GM23338 (cell line): ENCODE measurements around the gene BLOC1S6. TPM values are rescaled to one million over a fixed set of nuclear protein-coding genes. Genes with fewer than 3 reads are reported as not detected.

Experiments
- ATAC-seq: fragments of 200-7000 bp; cut with Tn5 transposase; 3 replicates; pipeline ENCODE4 v1.9.1; 2020
- DNase-seq: peaks from one replicate; pipeline ENCODE4 v3.0.0-alpha.2; 2015; ENCODE audit warnings: low spot score
- H2AFZ ChIP-seq: fragments of 200-600 bp; sonication (generic); 2 replicates; pipeline ENCODE4 v1.8.0; 2016; ENCODE audit warnings: antibody characterized with exemption, mild to moderate bottlenecking, moderate library complexity
- H3F3A ChIP-seq: fragments of 200-600 bp; sonication (generic); replicated peaks from 2 replicates; pipeline ENCODE4 v1.8.0; 2017; ENCODE audit warnings: antibody characterized with exemption, mixed run types, low read depth
- H3K27ac ChIP-seq: fragments of 200-600 bp; sonication (generic); 2 replicates; pipeline ENCODE4 v1.6.1; 2016; ENCODE audit warnings: low read depth
- H3K27me3 ChIP-seq: fragments of 200-600 bp; sonication (generic); 2 replicates; pipeline ENCODE4 v1.8.0; 2016; ENCODE audit warnings: mild to moderate bottlenecking, mixed run types, moderate library complexity; ENCODE audit not compliant: insufficient read depth
- H3K36me3 ChIP-seq: fragments of 200-600 bp; sonication (generic); 2 replicates; pipeline ENCODE4 v1.8.0; 2016; ENCODE audit warnings: mild to moderate bottlenecking; ENCODE audit not compliant: insufficient read depth
- H3K4me1 ChIP-seq: fragments of 200-600 bp; sonication (generic); 2 replicates; pipeline ENCODE4 v1.8.0; 2016; ENCODE audit warnings: mild to moderate bottlenecking, moderate library complexity; ENCODE audit not compliant: insufficient read depth
- H3K4me2 ChIP-seq: fragments of 200-600 bp; sonication (generic); 2 replicates; pipeline ENCODE4 v1.7.1; 2017; ENCODE audit warnings: mixed run types
- H3K4me3 ChIP-seq: fragments of 200-600 bp; sonication (generic); 2 replicates; pipeline ENCODE4 v1.6.1; 2016; ENCODE audit warnings: mixed run types
- H3K79me2 ChIP-seq: fragments of 200-600 bp; sonication (generic); replicated peaks from 2 replicates; pipeline ENCODE4 v1.8.0; 2017; ENCODE audit warnings: mild to moderate bottlenecking; ENCODE audit not compliant: insufficient read depth
- H3K9me2 ChIP-seq: fragments of 200-600 bp; sonication (generic); 2 replicates; pipeline ENCODE4 v1.8.0; 2017; ENCODE audit not compliant: insufficient read depth
- H4K20me1 ChIP-seq: fragments of 200-600 bp; sonication (generic); replicated peaks from 2 replicates; pipeline ENCODE4 v1.8.0; 2017; ENCODE audit warnings: mild to moderate bottlenecking; ENCODE audit not compliant: insufficient read depth
- H3K27ac Mint-ChIP-seq: 2 replicates; pipeline ENCODE4 v1.8.0; 2020; ENCODE audit warnings: inconsistent platforms, mild to moderate bottlenecking, moderate library complexity, mixed read lengths
- H3K27me3 Mint-ChIP-seq: 3 replicates; pipeline ENCODE4 v1.8.0; 2022; ENCODE audit warnings: low read depth, mild to moderate bottlenecking, moderate library complexity, mixed read lengths, inconsistent platforms; ENCODE audit not compliant: insufficient read depth, poor library complexity
- H3K36me3 Mint-ChIP-seq: 3 replicates; pipeline ENCODE4 v1.8.0; 2021; ENCODE audit warnings: low read depth, mild to moderate bottlenecking, inconsistent platforms, moderate library complexity, mixed read lengths
- H3K4me1 Mint-ChIP-seq: 3 replicates; pipeline ENCODE4 v1.8.0; 2020; ENCODE audit warnings: mild to moderate bottlenecking, inconsistent platforms, mixed read lengths
- H3K4me3 Mint-ChIP-seq: 3 replicates; pipeline ENCODE4 v1.8.0; 2021; ENCODE audit warnings: moderate library complexity, mild to moderate bottlenecking, inconsistent platforms, mixed read lengths
- H3K9me3 Mint-ChIP-seq: 3 replicates; pipeline ENCODE4 v1.8.0; 2020; ENCODE audit warnings: moderate library complexity, mild to moderate bottlenecking, inconsistent platforms, mixed read lengths
- CREB1 ChIP-seq: fragments of 250-450 bp; sonication (Bioruptor Pico); IDR thresholded peaks from 2 replicates; pipeline ENCODE4 v1.5.0; 2020; ENCODE audit warnings: low read depth, mild to moderate bottlenecking, moderate library complexity
- EZH2 ChIP-seq: fragments of 200-600 bp; sonication (generic); IDR thresholded peaks from one replicate; pipeline ENCODE4 v1.8.0; 2017; ENCODE audit warnings: antibody characterized with exemption, mild to moderate bottlenecking, low read depth; ENCODE audit not compliant: unreplicated experiment
- EZH2phosphoT487 ChIP-seq: fragments of 200-600 bp; sonication (generic); IDR thresholded peaks from one replicate; pipeline ENCODE4 v1.8.1; 2018; ENCODE audit warnings: antibody characterized with exemption; ENCODE audit not compliant: unreplicated experiment
- NANOG ChIP-seq: IDR thresholded peaks from 2 replicates; pipeline ENCODE4 v1.6.1; 2016; ENCODE audit warnings: antibody characterized with exemption, borderline replicate concordance
- POLR2AphosphoS5 ChIP-seq: IDR thresholded peaks from 2 replicates; pipeline ENCODE4 v1.6.1; 2016; ENCODE audit warnings: antibody characterized with exemption, low read depth
- STAT1 ChIP-seq: IDR thresholded peaks from one replicate; pipeline ENCODE4 v1.6.1; 2016; ENCODE audit warnings: antibody characterized with exemption; ENCODE audit not compliant: unreplicated experiment
- ZNF331 ChIP-seq: fragments of 250-450 bp; sonication (Bioruptor Pico); IDR thresholded peaks from 2 replicates; pipeline ENCODE4 v1.5.0; 2020; ENCODE audit warnings: low read depth, mild to moderate bottlenecking, moderate library complexity
- polyA plus RNA-seq: library from polyadenylated mRNA; unstranded; fragments of >200 nt; fragmentation: Nextera tagmentation; extraction: Ambion mirVana; gene quantifications from 2 replicates; pipeline ENCODE4 v1.2.1, GENCODE V29; 2016
- total RNA-seq: library from RNA; depleted of rRNA; stranded (reverse); fragments of >200 nt; shearing (Covaris generic); gene quantifications from 2 replicates; pipeline ENCODE4 v1.2.3, GENCODE V29; 2014
- TF ChIP-seq, protein P1 (sequence below): fragments of 250-450 bp; sonication (Bioruptor Pico); IDR thresholded peaks from 2 replicates; pipeline ENCODE4 v1.5.0; 2020; ENCODE audit warnings: mild to moderate bottlenecking, moderate library complexity
- TF ChIP-seq, protein P2 (sequence below), 2 experiments: fragments of 200-600 bp in 1 of 2; sonication (generic) in 1 of 2; conservative IDR thresholded peaks; 2 replicates each; pipeline versions ENCODE4 v1.5.1 to v1.6.1; 2016 to 2017; ENCODE audit warnings: antibody characterized with exemption in 2 of 2, low read depth in 2 of 2, mild to moderate bottlenecking in 2 of 2, moderate library complexity in 1 of 2
- TF ChIP-seq, protein P3 (sequence below): IDR thresholded peaks from 2 replicates; pipeline ENCODE4 v1.6.1; 2016; ENCODE audit warnings: antibody characterized with exemption

Gene BLOC1S6
- total and polyA plus RNA-seq, 2 experiments from 2014 or later: 20.9 to 28.4 TPM

DNA sequence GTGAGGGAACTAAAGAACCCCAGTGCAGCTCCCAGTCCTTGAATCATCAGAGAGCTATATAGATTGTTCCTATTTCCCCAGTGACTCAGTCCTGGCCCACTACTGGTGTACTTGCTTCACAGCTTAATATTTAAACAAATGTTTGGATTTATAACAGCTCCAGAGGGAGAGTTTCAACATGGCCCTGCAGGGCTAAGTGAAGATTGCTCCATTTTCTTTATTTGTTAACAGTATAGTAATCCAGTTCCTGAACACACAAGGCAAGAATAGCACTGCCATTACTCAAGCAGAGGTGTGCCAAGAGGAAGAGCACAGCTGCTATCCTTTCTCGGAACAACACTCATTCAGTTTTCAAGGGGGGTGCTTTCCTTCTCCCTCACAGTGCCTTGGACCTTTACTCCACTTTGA lies 54.2 kb downstream of the BLOC1S6 start:
- Mint-ChIP-seq H3K4me3 (no peak overlapping the region), H3K9me3 (peaks cover 59% of the 10 kb centered on the region), H3K27ac (no peak overlapping the region), H3K27me3 (peaks cover 3% of the 10 kb centered on the region), H3K4me1 (no peaks in the 10 kb centered on the region), H3K36me3 (no peaks in the 10 kb centered on the region; the same call in 2 of the 3 replicates)
- Histone ChIP-seq H2AFZ (no peak overlapping the region), H3K4me1 (no peaks in the 10 kb centered on the region), H3K27ac (no peak overlapping the region), H3K27me3 (peaks cover 11% of the 10 kb centered on the region), H3K9me2 (no peaks in the 10 kb centered on the region), H3K79me2 (no peaks in the 10 kb centered on the region), H3K4me2 (no peak overlapping the region), H3K4me3 (no peak overlapping the region), H3K36me3 (no peaks in the 10 kb centered on the region), H4K20me1 (no peaks in the 10 kb centered on the region), H3F3A (no peaks in the 10 kb centered on the region)
- TF ChIP-seq ZNF331 (no peak), EZH2 (no peak), STAT1 (no peak)
- TF ChIP-seq, protein P1, sequence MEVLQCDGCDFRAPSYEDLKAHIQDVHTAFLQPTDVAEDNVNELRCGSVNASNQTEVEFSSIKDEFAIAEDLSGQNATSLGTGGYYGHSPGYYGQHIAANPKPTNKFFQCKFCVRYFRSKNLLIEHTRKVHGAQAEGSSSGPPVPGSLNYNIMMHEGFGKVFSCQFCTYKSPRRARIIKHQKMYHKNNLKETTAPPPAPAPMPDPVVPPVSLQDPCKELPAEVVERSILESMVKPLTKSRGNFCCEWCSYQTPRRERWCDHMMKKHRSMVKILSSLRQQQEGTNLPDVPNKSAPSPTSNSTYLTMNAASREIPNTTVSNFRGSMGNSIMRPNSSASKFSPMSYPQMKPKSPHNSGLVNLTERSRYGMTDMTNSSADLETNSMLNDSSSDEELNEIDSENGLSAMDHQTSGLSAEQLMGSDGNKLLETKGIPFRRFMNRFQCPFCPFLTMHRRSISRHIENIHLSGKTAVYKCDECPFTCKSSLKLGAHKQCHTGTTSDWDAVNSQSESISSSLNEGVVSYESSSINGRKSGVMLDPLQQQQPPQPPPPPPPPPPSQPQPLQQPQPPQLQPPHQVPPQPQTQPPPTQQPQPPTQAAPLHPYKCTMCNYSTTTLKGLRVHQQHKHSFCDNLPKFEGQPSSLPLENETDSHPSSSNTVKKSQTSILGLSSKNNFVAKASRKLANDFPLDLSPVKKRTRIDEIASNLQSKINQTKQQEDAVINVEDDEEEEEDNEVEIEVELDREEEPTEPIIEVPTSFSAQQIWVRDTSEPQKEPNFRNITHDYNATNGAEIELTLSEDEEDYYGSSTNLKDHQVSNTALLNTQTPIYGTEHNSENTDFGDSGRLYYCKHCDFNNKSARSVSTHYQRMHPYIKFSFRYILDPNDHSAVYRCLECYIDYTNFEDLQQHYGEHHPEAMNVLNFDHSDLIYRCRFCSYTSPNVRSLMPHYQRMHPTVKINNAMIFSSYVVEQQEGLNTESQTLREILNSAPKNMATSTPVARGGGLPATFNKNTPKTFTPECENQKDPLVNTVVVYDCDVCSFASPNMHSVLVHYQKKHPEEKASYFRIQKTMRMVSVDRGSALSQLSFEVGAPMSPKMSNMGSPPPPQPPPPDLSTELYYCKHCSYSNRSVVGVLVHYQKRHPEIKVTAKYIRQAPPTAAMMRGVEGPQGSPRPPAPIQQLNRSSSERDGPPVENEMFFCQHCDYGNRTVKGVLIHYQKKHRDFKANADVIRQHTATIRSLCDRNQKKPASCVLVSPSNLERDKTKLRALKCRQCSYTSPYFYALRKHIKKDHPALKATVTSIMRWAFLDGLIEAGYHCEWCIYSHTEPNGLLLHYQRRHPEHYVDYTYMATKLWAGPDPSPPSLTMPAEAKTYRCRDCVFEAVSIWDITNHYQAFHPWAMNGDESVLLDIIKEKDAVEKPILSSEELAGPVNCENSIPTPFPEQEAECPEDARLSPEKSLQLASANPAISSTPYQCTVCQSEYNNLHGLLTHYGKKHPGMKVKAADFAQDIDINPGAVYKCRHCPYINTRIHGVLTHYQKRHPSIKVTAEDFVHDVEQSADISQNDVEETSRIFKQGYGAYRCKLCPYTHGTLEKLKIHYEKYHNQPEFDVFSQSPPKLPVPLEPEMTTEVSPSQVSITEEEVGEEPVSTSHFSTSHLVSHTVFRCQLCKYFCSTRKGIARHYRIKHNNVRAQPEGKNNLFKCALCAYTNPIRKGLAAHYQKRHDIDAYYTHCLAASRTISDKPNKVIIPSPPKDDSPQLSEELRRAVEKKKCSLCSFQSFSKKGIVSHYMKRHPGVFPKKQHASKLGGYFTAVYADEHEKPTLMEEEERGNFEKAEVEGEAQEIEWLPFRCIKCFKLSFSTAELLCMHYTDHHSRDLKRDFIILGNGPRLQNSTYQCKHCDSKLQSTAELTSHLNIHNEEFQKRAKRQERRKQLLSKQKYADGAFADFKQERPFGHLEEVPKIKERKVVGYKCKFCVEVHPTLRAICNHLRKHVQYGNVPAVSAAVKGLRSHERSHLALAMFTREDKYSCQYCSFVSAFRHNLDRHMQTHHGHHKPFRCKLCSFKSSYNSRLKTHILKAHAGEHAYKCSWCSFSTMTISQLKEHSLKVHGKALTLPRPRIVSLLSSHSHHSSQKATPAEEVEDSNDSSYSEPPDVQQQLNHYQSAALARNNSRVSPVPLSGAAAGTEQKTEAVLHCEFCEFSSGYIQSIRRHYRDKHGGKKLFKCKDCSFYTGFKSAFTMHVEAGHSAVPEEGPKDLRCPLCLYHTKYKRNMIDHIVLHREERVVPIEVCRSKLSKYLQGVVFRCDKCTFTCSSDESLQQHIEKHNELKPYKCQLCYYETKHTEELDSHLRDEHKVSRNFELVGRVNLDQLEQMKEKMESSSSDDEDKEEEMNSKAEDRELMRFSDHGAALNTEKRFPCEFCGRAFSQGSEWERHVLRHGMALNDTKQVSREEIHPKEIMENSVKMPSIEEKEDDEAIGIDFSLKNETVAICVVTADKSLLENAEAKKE: no peak
- no peak for ATAC-seq
- DNase-seq: no peak

DNA sequence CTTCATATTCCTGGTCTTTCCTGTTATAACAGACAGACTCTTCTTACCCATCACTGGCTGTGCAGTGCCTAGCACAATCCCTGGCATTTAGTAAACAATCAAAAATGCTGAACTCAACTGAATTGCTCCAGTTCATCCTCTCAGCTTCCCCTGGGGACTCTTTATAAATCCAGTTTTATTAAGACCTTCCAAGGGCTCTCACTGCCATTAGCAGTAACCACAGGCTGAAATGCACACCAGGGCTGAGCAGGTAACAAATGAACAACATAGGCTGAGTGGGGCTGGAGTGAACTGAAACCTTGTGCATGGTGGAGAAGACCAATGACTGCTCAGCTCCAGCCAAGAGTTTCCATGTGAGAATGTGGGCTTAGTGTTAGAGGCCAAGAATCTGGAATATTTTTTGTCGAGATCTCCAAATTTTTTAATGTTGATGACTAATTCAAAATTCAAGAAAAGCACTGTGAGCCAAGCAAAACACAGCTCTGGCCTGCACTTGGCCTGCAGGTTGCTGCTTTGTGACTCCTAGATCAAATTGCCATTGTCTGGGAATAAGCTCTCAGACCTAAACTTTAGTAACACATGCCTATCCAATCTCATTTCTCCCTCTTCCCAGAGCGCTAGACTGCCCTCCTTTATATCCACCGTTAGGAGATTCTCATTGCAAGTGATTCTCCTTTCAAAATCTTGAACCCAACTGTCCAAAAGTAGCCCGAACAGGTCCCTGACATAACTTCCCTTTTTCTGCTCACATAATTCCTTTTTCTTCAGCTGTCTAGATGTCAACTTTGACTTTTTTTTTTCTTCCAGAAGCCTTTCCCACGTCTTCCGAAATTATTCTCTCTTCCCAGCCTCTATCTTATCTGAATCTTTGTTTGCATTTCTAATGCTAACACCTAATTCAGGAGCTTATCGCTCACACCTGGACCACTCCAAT lies 55.1 kb downstream of the BLOC1S6 start:
- H3K27ac ChIP-seq: no peak overlapping the region
- H3K27me3 Mint-ChIP-seq: no peaks in the 10 kb centered on the region
- H3K36me3 ChIP-seq: no peaks in the 10 kb centered on the region
- no peak overlapping the region for H3K4me3 Mint-ChIP-seq
- no peak overlapping the region; the same call in 1 of the 2 replicates for H2AFZ ChIP-seq
- H3K9me2 ChIP-seq: no peaks in the 10 kb centered on the region
- ATAC-seq: no peak
- H3K36me3 Mint-ChIP-seq: no peaks in the 10 kb centered on the region; the same call in 2 of the 3 replicates
- H3K79me2 ChIP-seq: no peaks in the 10 kb centered on the region
- H4K20me1 ChIP-seq: no peaks in the 10 kb centered on the region
- no peaks in the 10 kb centered on the region for H3K4me1 ChIP-seq
- no peaks in the 10 kb centered on the region for H3K4me1 Mint-ChIP-seq
- peaks cover 3% of the 10 kb centered on the region; the same call in 1 of the 2 replicates for H3K27me3 ChIP-seq
- H3K27ac Mint-ChIP-seq: no peak overlapping the region
- no peak overlapping the region for H3K4me3 ChIP-seq
- H3F3A ChIP-seq: no peaks in the 10 kb centered on the region
- DNase-seq: no peak
- H3K4me2 ChIP-seq: no peak overlapping the region
- peaks cover 64% of the 10 kb centered on the region for H3K9me3 Mint-ChIP-seq
- TF ChIP-seq POLR2AphosphoS5 (no peak), NANOG (no peak), CREB1 (CRISPR knock-in tag) (no peak), EZH2phosphoT487 (no peak), ZNF331 (no peak)
- TF ChIP-seq, protein P2, sequence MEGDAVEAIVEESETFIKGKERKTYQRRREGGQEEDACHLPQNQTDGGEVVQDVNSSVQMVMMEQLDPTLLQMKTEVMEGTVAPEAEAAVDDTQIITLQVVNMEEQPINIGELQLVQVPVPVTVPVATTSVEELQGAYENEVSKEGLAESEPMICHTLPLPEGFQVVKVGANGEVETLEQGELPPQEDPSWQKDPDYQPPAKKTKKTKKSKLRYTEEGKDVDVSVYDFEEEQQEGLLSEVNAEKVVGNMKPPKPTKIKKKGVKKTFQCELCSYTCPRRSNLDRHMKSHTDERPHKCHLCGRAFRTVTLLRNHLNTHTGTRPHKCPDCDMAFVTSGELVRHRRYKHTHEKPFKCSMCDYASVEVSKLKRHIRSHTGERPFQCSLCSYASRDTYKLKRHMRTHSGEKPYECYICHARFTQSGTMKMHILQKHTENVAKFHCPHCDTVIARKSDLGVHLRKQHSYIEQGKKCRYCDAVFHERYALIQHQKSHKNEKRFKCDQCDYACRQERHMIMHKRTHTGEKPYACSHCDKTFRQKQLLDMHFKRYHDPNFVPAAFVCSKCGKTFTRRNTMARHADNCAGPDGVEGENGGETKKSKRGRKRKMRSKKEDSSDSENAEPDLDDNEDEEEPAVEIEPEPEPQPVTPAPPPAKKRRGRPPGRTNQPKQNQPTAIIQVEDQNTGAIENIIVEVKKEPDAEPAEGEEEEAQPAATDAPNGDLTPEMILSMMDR (conservative IDR thresholded peaks at IDR 0.05; ENCODE audit: low read depth in 2 of 2): no peak
- TF ChIP-seq, protein P3, sequence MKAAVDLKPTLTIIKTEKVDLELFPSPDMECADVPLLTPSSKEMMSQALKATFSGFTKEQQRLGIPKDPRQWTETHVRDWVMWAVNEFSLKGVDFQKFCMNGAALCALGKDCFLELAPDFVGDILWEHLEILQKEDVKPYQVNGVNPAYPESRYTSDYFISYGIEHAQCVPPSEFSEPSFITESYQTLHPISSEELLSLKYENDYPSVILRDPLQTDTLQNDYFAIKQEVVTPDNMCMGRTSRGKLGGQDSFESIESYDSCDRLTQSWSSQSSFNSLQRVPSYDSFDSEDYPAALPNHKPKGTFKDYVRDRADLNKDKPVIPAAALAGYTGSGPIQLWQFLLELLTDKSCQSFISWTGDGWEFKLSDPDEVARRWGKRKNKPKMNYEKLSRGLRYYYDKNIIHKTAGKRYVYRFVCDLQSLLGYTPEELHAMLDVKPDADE: no peak
